Hippocampal formation (tissue), 2 donors: ENCODE results near the gene GAB3.

Experiments used
- DNase-seq, 2 donors: peaks; one replicate each; lab custom pipeline; 2025; lab: John Stamatoyannopoulos, UW

The GAB3 gene

GRCh38 chrX:154751203-154751668 lies 359 bp upstream of the GAB3 start:
- no peak for DNase-seq

- no peak for DNase-seq
Observed at GRCh38 chrX:154749856-154750255, 1.0 kb downstream of the GAB3 start.

- peak in 1 of 2 donors; percentile 46 for DNase-seq
Observed at GRCh38 chrX:154748712-154749339, 2.1 kb downstream of the GAB3 start.

GRCh38 chrX:154742613-154743012 lies 8.3 kb downstream of the GAB3 start:
- no peak for DNase-seq

- no peak for DNase-seq
Observed at GRCh38 chrX:154739952-154740465, 10.9 kb downstream of the GAB3 start.

GRCh38 chrX:154738011-154738738 lies 12.7 kb downstream of the GAB3 start:
- DNase-seq: no peak

GRCh38 chrX:154737136-154737535 lies 13.7 kb downstream of the GAB3 start:
- DNase-seq: no peak

GRCh38 chrX:154735695-154736393 lies 15.0 kb downstream of the GAB3 start:
- DNase-seq: no peak

- peak in 1 of 2 donors; percentile 7 for DNase-seq
Observed at GRCh38 chrX:154734061-154734781, 16.7 kb downstream of the GAB3 start.

- DNase-seq: no peak
Observed at GRCh38 chrX:154733066-154733425, 17.8 kb downstream of the GAB3 start.

GRCh38 chrX:154732421-154733065 lies 18.3 kb downstream of the GAB3 start:
- DNase-seq: no peak

GRCh38 chrX:154731881-154732280 lies 19.0 kb downstream of the GAB3 start:
- no peak for DNase-seq

- no peak for DNase-seq
Observed at GRCh38 chrX:154731184-154731583, 19.7 kb downstream of the GAB3 start.

- no peak for DNase-seq
Observed at GRCh38 chrX:154730253-154730891, 20.5 kb downstream of the GAB3 start.

- DNase-seq: no peak
Observed at GRCh38 chrX:154729439-154729838, 21.4 kb downstream of the GAB3 start.

- DNase-seq: no peak
Observed at GRCh38 chrX:154728431-154729190, 22.3 kb downstream of the GAB3 start.

GRCh38 chrX:154727871-154728270 lies 23.0 kb downstream of the GAB3 start:
- DNase-seq: no peak

GRCh38 chrX:154727418-154727817 lies 23.5 kb downstream of the GAB3 start:
- no peak for DNase-seq

GRCh38 chrX:154724993-154725756 lies 25.7 kb downstream of the GAB3 start:
- DNase-seq: no peak

- no peak for DNase-seq
Observed at GRCh38 chrX:154721155-154721554, 29.7 kb downstream of the GAB3 start.
